ENCODE results near the gene PMFBP1.
A peak's percentile ranks its signal among the peaks of the same experiment; 100 is the strongest.
"Not testable (repeated sequence)": the region's sequence is repeated elsewhere in the genome, so short reads cannot be mapped to it uniquely, and the experiment has no call there.

PMFBP1 gene

DNA sequence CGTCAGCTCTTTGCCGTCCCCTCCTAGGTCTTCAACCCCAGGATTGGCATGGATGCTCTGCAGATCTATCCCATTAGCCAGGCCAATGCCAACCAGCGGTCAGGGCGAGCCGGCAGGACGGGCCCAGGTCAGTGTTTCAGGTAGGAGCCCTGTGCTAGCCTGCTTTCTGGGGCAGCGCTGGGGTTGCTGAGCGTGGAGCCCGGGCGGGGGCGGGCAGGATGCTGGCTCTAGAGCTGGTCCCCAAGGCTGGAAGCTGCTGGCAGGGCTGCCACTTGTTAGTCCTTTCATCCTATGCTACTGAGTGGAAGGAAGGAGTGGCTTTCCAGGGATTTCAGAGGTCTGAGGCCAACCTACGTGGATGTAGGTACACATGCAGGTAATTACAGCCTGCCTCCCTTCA is 66.0 kb downstream of the PMFBP1 start:
- DNase-seq (ENCODE audit: low read depth, low spot score): no peak

DNA sequence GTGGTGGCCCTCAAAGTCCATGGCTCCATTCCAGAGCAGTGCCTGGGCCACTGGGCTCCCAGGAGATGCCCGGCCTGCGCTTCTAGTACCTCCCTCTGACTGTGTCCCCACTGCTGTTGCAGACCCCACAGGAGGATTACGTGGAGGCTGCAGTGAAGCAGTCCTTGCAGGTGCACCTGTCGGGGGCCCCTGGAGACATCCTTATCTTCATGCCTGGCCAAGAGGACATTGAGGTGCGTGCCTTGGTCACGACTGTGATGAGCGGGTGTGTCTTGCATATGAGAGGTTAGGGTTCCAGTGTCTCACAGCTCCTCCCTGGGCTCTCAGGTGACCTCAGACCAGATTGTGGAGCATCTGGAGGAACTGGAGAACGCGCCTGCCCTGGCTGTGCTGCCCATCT is 67.0 kb downstream of the PMFBP1 start:
- no peak for DNase-seq (ENCODE audit: low read depth, low spot score)

DNA sequence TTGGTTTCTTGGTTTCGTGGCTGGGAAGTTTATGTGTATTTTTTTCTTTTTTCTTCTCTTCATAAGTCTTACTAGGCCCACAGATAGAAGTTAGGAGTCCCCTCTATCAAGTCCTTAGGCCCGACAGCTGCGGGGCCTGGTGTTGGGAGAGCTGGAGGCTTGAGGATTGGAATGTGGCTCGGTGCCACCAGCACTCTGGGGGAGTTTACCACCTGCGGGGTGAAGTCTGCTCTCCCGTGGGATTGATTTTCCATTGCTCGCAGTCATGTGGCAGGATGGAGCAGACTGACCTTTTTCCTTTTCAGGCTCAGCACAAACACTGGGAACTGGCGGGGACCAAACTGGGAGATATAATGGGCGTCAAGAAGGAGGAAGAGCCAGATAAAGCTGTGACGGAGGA is 70.8 kb downstream of the PMFBP1 start:
- no peak for DNase-seq (ENCODE audit: low read depth, low spot score)

DNA sequence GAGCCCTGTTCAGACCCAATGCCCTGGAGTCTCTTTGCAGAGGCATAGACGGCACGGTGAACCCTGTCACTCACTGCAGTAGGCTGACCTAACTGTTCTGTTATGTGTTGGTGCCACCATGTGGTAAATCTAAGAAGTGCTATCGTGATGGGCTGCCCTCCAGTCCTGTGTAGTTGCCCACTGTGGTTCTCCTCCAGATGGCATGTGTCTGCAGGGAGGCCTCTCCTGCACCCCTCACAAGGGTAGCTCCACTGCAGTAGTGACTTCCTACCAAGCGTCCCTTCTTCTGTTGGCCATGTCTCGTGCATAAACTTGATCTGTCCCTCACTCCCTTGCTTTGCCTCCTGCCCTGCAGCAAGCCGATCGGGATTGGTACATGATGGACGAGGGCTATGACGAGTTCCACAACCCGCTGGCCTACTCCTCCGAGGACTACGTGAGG is 72.6 kb downstream of the PMFBP1 start:
- DNase-seq (ENCODE audit: low read depth, low spot score): no peak

DNA sequence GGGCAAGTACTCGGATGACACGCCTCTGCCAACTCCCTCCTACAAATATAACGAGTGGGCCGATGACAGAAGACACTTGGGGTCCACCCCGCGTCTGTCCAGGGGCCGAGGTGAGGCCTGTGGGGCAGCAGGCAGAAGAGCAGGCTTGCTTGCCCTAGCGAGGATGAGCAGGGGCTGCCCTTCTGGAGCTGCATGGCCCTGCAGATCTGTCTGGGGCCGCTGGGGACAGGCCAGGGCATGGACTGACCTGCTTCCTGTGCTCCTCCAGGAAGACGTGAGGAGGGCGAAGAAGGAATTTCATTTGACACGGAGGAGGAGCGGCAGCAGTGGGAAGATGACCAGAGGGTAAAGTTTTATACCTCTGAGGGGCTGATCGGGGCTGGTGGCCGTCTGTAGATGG is 73.0 kb downstream of the PMFBP1 start:
- DNase-seq (ENCODE audit: low read depth, low spot score): no peak

DNA sequence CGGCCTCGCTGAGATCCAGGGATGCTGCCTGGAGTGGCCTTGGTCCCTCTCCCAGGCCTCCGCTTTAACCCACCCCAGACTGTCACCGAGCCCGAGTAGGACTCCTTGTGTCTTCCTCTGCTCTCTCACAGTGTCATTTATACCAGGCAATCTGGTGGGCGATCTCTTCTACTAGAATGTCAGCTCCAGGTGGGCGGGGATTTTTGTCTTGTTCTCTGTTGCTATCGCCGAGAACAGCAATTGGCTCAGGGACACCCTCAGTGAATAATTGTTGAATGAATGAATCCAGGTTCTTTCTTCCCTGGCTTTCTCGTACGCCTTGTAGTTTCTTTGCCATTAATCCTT is 77.7 kb downstream of the PMFBP1 start:
- DNase-seq (ENCODE audit: low read depth, low spot score): no peak

DNA sequence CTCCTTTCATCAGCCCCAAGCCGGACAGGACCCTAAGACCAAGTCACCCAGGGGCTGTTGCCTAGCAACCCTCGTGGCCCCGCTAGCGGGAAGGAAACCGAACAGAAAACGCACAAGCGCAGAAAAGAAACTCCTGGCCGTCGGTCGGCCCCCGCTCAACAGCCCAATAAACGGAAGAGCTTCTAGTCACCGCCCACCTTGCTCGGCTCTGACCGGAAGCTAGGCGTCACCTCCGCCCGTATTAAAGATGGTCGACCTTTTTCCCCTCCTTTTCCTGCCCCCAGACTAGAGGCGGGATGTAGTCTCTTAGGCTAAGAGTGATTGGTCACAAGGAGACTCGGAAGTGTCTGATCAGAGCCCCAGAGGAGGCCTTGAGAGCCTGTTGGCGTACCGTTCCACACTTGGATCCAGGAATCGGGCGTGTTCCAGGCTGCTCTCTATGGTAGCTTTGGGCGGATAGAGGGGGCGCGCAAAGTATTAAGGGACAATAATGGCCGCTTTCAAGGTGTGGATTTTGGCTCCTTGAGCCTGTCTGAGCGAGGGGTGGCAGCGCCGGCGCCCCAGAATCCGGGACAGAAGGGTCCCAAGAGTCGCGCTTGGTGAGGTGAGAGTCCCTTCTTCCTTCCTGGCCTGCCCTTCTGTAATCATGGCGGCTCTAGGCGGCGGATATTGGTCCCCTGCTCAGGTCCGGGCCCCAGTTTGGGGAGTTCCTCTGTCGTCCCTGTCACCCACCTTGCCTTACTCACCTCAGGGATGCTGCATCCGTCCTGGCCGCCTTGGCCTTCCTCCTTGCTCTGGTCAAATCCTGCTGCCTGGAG is 78.3 kb downstream of the PMFBP1 start, which contains the start of the genes DHX38 and TXNL4B:
TSS of gene DHX38 (plus strand) at position 400 of the 818 bp plus-strand sequence. CDS start 2,311 bp downstream, outside the sequence.
TSS of gene TXNL4B (minus strand) at position 173 of the 818 bp plus-strand sequence. CDS start 2,871 bp downstream, outside the sequence.
- peak; percentile 98 for DNase-seq (ENCODE audit: low read depth, low spot score)

DNA sequence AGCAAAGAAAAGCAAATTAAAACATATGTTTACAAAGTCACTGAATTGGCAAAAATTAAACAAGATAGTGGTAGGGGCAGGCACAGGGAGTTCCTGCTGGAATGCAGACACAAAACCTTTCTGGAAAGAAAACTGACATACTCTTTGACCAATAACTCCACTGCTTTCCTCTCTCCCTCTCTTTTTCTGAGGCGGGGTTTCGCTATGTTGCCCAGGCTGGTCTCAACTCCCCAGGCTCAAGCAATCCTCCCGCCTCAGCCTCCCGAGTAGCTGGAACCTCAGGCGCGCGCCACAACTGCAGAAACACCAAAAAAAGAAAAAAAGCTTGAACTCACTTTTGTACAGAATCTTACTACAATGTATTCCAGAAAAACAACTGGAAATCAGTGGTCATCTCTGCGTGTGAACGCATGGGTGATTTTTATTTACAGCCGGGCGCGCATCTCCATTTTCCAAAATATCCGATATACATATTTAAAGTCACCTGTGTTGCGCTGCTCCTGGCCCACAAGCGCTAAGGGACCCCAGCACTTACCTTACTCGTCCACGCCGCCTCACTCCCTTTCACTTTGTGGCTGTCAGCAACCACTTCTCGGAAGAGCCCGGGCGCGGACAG is 79.0 kb downstream of the PMFBP1 start:
- DNase-seq (ENCODE audit: low read depth, low spot score): no peak

DNA sequence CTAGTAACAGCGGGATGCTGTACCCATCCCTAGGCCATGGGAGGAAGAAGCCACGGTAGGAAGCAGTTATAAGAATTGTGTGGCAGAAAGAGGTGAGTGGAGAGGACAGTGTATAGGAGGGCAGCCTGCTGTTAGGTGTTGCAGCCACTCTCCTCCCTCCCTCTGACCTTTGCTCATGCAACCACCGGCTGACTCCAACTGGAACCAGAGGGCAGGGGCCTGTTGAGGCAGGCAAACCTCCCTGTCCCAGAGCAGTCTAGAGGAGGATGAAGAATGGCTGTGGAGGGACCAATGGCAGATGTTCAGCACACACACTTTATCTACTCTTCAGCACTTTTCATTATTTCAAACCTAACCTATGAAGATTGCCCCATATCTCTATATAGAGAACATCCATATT is 80.7 kb downstream of the PMFBP1 start:
- DNase-seq (ENCODE audit: low read depth, low spot score): no peak

DNA sequence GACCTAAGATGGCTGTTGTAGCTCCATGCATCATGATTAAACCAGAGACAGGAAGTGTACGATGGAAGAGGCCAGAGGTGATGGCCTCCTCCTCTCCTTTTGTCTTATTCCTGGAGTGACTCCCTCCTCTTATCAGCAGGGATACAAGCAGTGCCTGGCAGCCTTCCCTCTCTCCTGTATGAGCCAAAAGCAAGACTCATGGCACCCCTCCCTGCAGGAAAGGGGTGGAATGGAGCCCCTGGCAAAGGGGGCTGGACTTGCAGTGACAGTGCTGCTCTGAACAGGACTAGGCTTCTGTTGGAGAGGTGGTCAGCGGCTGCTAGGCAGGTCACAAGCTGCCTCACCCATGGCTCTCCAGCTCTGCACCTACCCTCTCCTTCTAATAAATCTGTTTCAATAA is 87.0 kb downstream of the PMFBP1 start:
- no peak for DNase-seq (ENCODE audit: low read depth, low spot score)

DNA sequence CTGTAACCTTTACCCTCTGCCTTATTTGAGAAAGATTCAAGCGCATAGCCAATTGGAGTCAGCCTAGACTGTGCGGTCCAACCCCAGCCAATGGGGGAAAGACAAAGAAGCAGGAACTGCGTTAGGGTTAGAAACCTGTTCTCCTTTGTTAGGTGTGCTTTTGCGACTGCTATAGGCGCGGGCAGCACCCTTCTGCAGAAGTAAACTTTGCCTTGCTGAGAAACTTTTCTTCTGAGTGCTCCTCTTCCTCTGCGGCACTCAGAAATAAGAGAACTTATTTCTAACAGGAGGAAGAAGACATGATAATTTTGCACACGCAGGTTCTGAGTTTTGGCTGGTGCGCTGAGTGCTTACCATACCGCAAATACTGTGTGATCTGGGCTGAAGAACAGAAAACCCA is 87.5 kb downstream of the PMFBP1 start:
- no peak for DNase-seq (ENCODE audit: low read depth, low spot score)

DNA sequence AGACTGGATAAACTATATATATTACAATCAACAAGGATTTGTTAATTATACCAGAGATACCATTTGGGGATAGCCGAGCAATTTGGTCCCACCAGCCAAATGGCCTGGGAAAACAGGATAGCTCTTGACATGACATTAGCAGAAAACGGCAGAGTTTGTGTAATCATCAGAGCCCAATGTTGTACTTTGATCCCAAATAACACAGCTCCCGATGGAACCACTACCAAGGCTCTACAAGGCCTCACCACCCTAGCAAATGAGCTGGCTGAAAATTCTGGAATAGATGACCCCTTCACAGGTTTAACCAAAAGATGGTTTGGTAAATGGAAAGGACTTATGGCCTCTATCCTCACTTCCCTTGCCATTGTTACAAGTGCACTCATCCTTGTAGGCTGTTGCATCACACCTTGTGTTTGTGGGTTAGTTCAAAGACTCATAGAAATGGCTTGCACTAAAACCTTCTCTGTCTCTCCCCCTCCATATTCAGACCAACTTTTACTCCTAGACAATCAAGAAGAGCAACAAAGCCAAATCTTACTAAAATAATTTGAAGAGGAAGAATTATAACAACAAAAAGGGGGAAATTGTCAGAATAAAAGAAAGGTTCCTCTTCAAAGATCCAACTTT is 88.1 kb downstream of the PMFBP1 start:
- no peak for DNase-seq (ENCODE audit: low read depth, low spot score)

DNA sequence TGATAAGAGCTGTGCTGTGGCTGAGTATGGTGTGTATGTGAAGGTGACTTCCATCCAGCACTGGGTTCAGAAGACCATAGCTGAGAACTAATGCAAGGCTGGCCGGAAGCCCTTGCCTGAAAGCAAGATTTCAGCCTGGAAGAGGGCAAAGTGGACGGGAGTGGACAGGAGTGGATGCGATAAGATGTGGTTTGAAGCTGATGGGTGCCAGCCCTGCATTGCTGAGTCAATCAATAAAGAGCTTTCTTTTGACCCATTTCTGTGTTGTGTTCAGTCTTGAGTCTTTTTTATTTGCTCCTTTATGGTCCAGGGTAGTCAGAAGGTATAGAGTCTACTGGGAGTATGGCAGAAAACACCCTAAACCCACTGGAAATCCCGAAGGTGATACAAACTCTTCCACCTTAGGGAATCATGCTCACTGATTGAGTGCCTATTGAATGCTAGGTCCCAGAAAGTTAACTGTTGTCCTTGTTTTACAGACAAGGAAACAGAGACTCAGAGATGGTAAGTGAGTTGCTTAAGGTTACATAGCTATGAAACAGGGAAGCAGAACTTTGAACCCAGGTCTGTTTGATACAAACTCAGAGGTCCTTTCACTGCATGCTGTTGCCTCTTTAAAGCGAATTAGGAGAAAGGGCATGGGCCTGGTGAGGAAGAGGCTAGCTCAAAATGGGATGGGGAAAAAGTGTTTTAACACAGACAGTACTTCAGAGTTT is 94.8 kb downstream of the PMFBP1 start:
- DNase-seq (ENCODE audit: low read depth, low spot score): not testable (repeated sequence)

DNA sequence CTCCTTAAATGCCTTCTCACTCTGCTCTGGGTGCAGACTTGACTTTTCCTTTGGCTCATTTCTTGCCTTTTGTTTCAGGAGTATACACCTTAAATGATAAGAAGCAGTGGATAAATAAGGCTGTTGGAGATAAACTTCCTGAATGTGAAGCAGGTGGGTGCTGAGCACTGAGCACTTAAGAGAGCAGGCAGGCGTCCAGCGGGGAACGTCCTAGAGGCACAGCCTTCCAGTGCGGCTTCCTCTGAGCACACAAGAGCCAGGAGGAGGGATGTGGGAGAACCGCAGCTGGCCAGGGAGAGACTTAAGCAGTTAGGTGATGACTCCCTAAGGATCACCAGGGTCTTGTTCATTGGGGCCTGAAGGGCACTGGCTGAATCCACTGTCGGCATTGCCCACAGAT is 96.9 kb downstream of the PMFBP1 start:
- DNase-seq (ENCODE audit: low read depth, low spot score): not testable (repeated sequence)

DNA sequence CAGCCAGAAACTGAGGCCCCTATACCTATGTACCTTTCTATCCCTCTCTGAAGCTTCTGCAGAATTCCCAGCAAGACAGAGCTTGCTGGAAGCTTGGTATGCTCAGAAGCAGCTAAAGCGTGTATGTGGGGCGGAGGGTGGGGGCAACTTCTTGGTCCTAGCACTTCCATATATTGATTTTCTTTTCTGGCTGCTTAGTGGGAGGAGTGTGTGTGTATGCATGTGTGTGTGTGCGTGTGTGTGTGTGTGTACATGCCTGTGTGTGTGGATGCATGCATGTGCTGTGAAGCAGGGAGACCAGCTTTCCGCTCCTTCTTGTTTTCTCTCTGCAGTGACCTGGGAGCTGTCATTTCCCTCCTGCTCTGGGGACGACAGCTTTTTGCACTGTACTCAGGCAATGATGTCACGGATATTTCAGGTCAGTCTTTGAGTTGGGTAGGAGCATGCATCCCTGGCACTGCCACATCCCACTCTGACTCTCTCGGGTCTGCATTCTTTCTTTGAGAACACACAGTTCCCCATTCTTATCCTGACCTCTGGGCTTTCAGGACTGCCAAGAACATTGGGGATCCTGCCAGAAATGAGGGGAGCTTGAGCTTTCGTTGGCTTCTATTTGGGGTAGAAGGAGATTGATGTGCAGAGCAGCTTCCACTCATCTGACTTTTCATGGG is 98.3 kb downstream of the PMFBP1 start:
- DNase-seq (ENCODE audit: low read depth, low spot score): no peak

DNA sequence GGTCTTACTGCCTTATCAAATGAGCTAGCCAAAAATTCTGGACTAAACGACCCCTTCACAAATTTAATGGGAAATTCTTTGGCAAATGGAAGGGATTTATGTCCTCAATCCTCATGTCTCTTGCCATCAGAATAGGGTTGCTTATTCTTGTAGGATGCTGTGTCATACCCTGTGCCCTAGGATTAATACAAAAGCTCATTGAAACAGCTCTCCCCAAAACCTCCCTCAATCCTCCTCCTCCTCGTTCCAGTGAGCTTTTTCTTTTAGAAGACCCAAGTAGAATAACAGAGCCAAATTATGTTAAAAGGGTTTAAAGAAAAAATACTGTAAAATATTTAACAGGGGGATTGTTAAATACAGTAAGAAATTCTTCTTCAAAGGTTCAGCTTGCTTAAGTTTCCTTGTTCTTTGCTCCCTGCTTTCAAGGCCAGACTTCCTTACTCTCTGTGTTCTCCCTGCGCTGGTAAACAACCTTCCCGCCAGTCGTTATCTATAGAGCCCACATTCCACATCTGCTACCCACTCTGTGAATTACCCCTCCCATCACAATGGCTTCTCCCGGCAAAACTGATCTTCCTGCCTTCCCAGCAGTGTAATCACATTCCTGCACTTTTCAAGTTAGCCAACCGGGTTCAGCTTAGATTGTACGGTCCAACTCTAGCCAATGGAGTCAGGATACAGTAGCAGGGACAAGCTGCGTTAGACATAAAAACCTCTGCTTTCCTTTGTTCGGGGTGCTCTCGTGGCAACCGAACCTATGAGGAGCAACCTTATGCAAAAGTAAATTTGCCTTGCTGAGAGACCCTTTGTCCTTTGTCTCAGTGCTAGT is 99.2 kb downstream of the PMFBP1 start:
- DNase-seq (ENCODE audit: low read depth, low spot score): no peak

Data from iPS DF 19.7 (cell line).